Spleen (tissue), 11 donors: ENCODE measurements around the gene DKK3. TPM values are rescaled to one million over a fixed set of nuclear protein-coding genes. Genes with fewer than 3 reads are reported as not detected.

Source experiments
- DNase-seq: peaks from one replicate; pipeline ENCODE4 v3.0.0-alpha.2; 2020
- H3K27ac ChIP-seq, 8 donors: fragments of 200-600 bp; sonication (generic) in 7 of 8; 1 replicate in 4 of 8; 2 replicates in 4 of 8; pipeline versions ENCODE4 v1.5.0 to v1.8.0; 2016 to 2021; ENCODE audit warnings: inconsistent platforms in 4 of 8, mild to moderate bottlenecking in 4 of 8, moderate library complexity in 1 of 8
- H3K27me3 ChIP-seq, 7 donors: fragments of 200-600 bp; sonication (generic) in 6 of 7; replicated peaks in 1 of 7; 1 replicate in 4 of 7; 2 replicates in 3 of 7; pipeline versions ENCODE4 v1.5.0 to v1.8.0; 2016 to 2021; ENCODE audit warnings: inconsistent platforms in 3 of 7, mild to moderate bottlenecking in 1 of 7
- H3K36me3 ChIP-seq, 6 donors: fragments of 200-600 bp; sonication (generic) in 5 of 6; 1 replicate in 4 of 6; 2 replicates in 2 of 6; pipeline versions ENCODE4 v1.5.0 to v1.8.0; 2016 to 2021; ENCODE audit warnings: inconsistent platforms in 2 of 6
- H3K4me1 ChIP-seq, 6 donors: fragments of 200-600 bp; sonication (generic) in 5 of 6; 1 replicate in 3 of 6; 2 replicates in 3 of 6; pipeline versions ENCODE4 v1.5.0 to v1.8.0; 2016 to 2021; ENCODE audit warnings: inconsistent platforms in 3 of 6
- H3K4me3 ChIP-seq, 8 donors: fragments of 200-600 bp; sonication (generic) in 7 of 8; 1 replicate in 4 of 8; 2 replicates in 4 of 8; pipeline versions ENCODE4 v1.5.0 to v1.8.0; 2016 to 2021; ENCODE audit warnings: inconsistent platforms in 4 of 8, mild to moderate bottlenecking in 4 of 8, moderate library complexity in 2 of 8
- H3K9me3 ChIP-seq, 8 donors: fragments of 200-600 bp; sonication (generic) in 7 of 8; 1 replicate in 4 of 8; 2 replicates in 4 of 8; pipeline versions ENCODE4 v1.5.0 to v1.8.0; 2016 to 2021; ENCODE audit warnings: inconsistent platforms in 4 of 8
- POLR2A ChIP-seq, 3 donors: fragments of 450-650 bp; IDR thresholded peaks; one replicate each; pipeline ENCODE4 v1.5.1; 2017; ENCODE audit warnings: antibody characterized with exemption in 3 of 3, mild to moderate bottlenecking in 1 of 3
- POLR2AphosphoS5 ChIP-seq, 3 donors: sonication (generic); formaldehyde crosslinking; IDR thresholded peaks; one replicate each; pipeline ENCODE4 v1.5.1; 2017; ENCODE audit warnings: antibody characterized with exemption in 3 of 3
- WGBS, 5 donors: extraction: QIAGEN DNeasy Blood & Tissue Kit in 3 of 5; methylation state at CpG; one replicate each; pipeline versions ENCODE4 v1.1.5 to v1.1.7; 2013 to 2018; 5-methylcytosine and 5-hydroxymethylcytosine counted together
- intact Hi-C: fragments of 100-400 bp; cut with DNase I; formaldehyde crosslinking; loops from one replicate; pipeline ENCODE4 v1.15.0; 2023; ENCODE audit warnings: low total_unique reads
- polyA plus RNA-seq, 3 donors: library from polyadenylated mRNA; stranded (reverse); fragments of 200-250 nt; gene quantifications; one replicate each; pipeline ENCODE4 v1.2.1, GENCODE V29; 2013
- total RNA-seq, 7 donors: library from RNA; depleted of rRNA in 3 of 7; stranded (reverse); fragments of >200 nt in 3 of 7; fragmentation: NEBNext Ultra II Directional in 4 of 7; extraction: Animal tissue kit (Norgen Biotek cat#: 25700) in 4 of 7; gene quantifications; one replicate each; pipeline versions ENCODE4 v1.1.0 to v1.2.1, GENCODE V29; 2016 to 2021
- TF ChIP-seq, protein P1 (sequence below), 11 experiments: fragments of 200-600 bp in 7 of 11; fragments of 450-650 bp in 4 of 11; sonication (generic) in 4 of 11; IDR thresholded peaks in 8 of 11; conservative IDR thresholded peaks in 3 of 11; 1 replicate in 7 of 11; 2 replicates in 4 of 11; pipeline versions ENCODE4 v1.4.0 to v1.8.0; 2016 to 2021; ENCODE audit warnings: antibody characterized with exemption in 11 of 11, inconsistent platforms in 4 of 11, mild to moderate bottlenecking in 1 of 11
- donor health status: healthy with polysubstance abuse.
- donor health status: DM: no; HTN: no; CAD: no; lungs with moderate emphysema.
- donor health status: DM: no; HTN: no; CAD: no.
- donor health status: Bipolar disorder and iron deficiency.
- donor health status: healthy.
- donor health status: DM: no; HTN: no; CAD: no.
- donor health status: DM: yes; HTN: yes; CAD: no.

The DKK3 gene
- total and polyA plus RNA-seq, 10 donors, result 8.6 to 111 (median 45.9) TPM

- no peak overlapping the region for H3K4me3 ChIP-seq
- no peaks in the 10 kb centered on the region for H3K27me3 ChIP-seq
- no peak overlapping the region for H3K27ac ChIP-seq
- H3K36me3 ChIP-seq, result peaks cover 0 to 100% (median 73%) of the 10 kb centered on the region in 6 donors
- 96 to 99% (median 98%) methylated on average over 2 of the region's 2 CpGs for WGBS, 5 donors
- TF ChIP-seq POLR2A (IDR thresholded peaks at IDR 0.05) (no peak), POLR2AphosphoS5 (IDR thresholded peaks at IDR 0.05) (no peak)
- TF ChIP-seq, protein P1, sequence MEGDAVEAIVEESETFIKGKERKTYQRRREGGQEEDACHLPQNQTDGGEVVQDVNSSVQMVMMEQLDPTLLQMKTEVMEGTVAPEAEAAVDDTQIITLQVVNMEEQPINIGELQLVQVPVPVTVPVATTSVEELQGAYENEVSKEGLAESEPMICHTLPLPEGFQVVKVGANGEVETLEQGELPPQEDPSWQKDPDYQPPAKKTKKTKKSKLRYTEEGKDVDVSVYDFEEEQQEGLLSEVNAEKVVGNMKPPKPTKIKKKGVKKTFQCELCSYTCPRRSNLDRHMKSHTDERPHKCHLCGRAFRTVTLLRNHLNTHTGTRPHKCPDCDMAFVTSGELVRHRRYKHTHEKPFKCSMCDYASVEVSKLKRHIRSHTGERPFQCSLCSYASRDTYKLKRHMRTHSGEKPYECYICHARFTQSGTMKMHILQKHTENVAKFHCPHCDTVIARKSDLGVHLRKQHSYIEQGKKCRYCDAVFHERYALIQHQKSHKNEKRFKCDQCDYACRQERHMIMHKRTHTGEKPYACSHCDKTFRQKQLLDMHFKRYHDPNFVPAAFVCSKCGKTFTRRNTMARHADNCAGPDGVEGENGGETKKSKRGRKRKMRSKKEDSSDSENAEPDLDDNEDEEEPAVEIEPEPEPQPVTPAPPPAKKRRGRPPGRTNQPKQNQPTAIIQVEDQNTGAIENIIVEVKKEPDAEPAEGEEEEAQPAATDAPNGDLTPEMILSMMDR (IDR thresholded peaks at IDR 0.05 in 8 of 11, conservative IDR thresholded peaks at IDR 0.05 in 3 of 11), result no peak
- H3K4me1 ChIP-seq, result no peaks in the 10 kb centered on the region
- intact Hi-C loops, result loop anchor here (10.0 kb wide), 1 partner anchor 109 kb away; no protein-coding TSS in a partner anchor
- no peak for DNase-seq
- no peaks in the 10 kb centered on the region for H3K9me3 ChIP-seq
Observed at GRCh38 chr11:11935536-11935935, 72.9 kb downstream of the DKK3 start.

GRCh38 chr11:11931461-11932055, 76.9 kb downstream of the DKK3 start:
- TF ChIP-seq, protein P1 (IDR thresholded peaks at IDR 0.05 in 8 of 11, conservative IDR thresholded peaks at IDR 0.05 in 3 of 11), result peak in 9 of 11 experiments; percentile 10 to 68 (median 49)
- TF ChIP-seq POLR2AphosphoS5 (IDR thresholded peaks at IDR 0.05), result no peak
- no peak for DNase-seq
- 71 to 84% (median 76%) methylated on average over 5 of the region's 5 CpGs for WGBS, 5 donors
- Histone ChIP-seq H3K4me3 (no peak overlapping the region), H3K4me1 (no peaks in the 10 kb centered on the region), H3K36me3 (peaks cover 0 to 98% (median 47%) of the 10 kb centered on the region in 6 donors), H3K27me3 (no peaks in the 10 kb centered on the region), H3K27ac (no peak overlapping the region), H3K9me3 (no peaks in the 10 kb centered on the region)
- intact Hi-C loops, result loop anchor here (10.0 kb wide), 1 partner anchor 113 kb away; no protein-coding TSS in a partner anchor

DNA sequence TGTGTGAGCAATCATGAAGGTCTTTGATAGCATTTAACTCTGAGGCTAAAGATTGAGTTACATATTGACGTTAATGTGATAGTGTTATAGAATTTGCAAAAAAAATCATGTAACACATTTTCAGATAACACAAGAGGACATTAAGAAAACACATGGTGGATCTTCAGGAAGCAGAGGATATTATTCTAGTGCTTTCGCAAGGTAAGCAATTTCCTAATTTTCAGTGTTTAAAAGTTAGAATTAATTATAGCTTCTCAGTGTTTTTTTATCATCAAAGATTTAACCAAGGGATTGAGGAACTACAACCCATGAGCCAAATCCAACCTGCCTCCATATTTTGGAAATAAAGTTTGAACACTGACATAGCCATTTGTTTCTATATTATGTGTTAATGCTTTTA, 78.5 kb downstream of the DKK3 start:
- peaks cover 0 to 96% (median 46%) of the 10 kb centered on the region in 6 donors for H3K36me3 ChIP-seq
- intact Hi-C loops, result loop anchor here (10.0 kb wide), 1 partner anchor 115 kb away; no protein-coding TSS in a partner anchor
- H3K4me1 ChIP-seq, result peaks cover 0 to 3% (median 0%) of the 10 kb centered on the region in 6 donors
- DNase-seq, result no peak
- no peaks in the 10 kb centered on the region for H3K27me3 ChIP-seq
- WGBS, 5 donors, result 69 to 88% (median 78%) methylated on average over 2 of the region's 2 CpGs
- H3K27ac ChIP-seq, result no peak overlapping the region
- no peaks in the 10 kb centered on the region for H3K9me3 ChIP-seq
- H3K4me3 ChIP-seq, result no peak overlapping the region
- no peak for TF ChIP-seq POLR2AphosphoS5 (IDR thresholded peaks at IDR 0.05)
- TF ChIP-seq, protein P1 (IDR thresholded peaks at IDR 0.05 in 8 of 11, conservative IDR thresholded peaks at IDR 0.05 in 3 of 11), result no peak
- no peak for TF ChIP-seq POLR2A (IDR thresholded peaks at IDR 0.05)

DNA sequence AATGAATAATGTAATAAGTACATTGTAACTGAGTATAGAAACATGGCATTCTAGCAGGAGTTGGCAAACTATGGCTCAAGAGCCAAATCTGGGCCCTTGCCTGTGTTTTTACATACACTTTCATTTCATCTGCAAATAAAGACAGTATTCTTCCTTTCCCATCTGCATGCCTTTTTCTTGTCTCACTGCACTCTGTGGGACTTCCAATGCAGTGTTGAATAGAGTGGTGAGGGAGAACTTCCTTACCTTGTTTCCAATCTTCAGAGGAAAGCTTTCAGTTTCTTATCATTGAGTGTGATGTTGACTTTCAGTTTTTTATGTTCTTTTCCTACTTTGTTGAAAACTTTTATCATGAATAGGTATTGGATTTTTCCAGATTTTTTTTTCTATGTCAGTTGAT, 84.6 kb downstream of the DKK3 start:
- no peak for TF ChIP-seq POLR2A (IDR thresholded peaks at IDR 0.05)
- TF ChIP-seq, protein P1 (IDR thresholded peaks at IDR 0.05 in 8 of 11, conservative IDR thresholded peaks at IDR 0.05 in 3 of 11), result no peak
- TF ChIP-seq POLR2AphosphoS5 (IDR thresholded peaks at IDR 0.05), result no peak
- Histone ChIP-seq H3K4me1 (peaks cover 0 to 3% (median 0%) of the 10 kb centered on the region in 6 donors), H3K27me3 (no peaks in the 10 kb centered on the region), H3K4me3 (no peak overlapping the region), H3K36me3 (peaks cover 0 to 87% (median 20%) of the 10 kb centered on the region in 6 donors), H3K27ac (no peak overlapping the region), H3K9me3 (no peaks in the 10 kb centered on the region)
- intact Hi-C loops, result no loop called here
- DNase-seq, result no peak
